Dendritic cell treated with granulocyte-macrophage colony-stimulating factor and Interleukin-4, amounts not matched to agents 40 ng/mL and 50 ng/mL, for 4 days (primary cell): ENCODE data around the gene SEMA4B.

Experiments
- H3K27ac Mint-ChIP-seq: one replicate; pipeline ENCODE4 v1.8.0; 2022; ENCODE audit warnings: mild to moderate bottlenecking, mixed read lengths
- H3K27me3 Mint-ChIP-seq: one replicate; pipeline ENCODE4 v1.8.0; 2022; ENCODE audit warnings: mild to moderate bottlenecking, mixed read lengths
- H3K36me3 Mint-ChIP-seq: one replicate; pipeline ENCODE4 v1.8.0; 2022; ENCODE audit warnings: low read depth, mixed read lengths
- H3K4me1 Mint-ChIP-seq: one replicate; pipeline ENCODE4 v1.8.0; 2022; ENCODE audit warnings: low read depth, mixed read lengths
- H3K4me3 Mint-ChIP-seq: one replicate; pipeline ENCODE4 v1.8.0; 2022; ENCODE audit warnings: mild to moderate bottlenecking, moderate library complexity, mixed read lengths
- H3K9me3 Mint-ChIP-seq: one replicate; pipeline ENCODE4 v1.8.0; 2022; ENCODE audit warnings: mixed read lengths
- intact Hi-C: fragments of 100-400 bp; cut with micrococcal nuclease; formaldehyde crosslinking; loops from one replicate; pipeline ENCODE4 v1.15.0; 2022

SEMA4B gene

DNA sequence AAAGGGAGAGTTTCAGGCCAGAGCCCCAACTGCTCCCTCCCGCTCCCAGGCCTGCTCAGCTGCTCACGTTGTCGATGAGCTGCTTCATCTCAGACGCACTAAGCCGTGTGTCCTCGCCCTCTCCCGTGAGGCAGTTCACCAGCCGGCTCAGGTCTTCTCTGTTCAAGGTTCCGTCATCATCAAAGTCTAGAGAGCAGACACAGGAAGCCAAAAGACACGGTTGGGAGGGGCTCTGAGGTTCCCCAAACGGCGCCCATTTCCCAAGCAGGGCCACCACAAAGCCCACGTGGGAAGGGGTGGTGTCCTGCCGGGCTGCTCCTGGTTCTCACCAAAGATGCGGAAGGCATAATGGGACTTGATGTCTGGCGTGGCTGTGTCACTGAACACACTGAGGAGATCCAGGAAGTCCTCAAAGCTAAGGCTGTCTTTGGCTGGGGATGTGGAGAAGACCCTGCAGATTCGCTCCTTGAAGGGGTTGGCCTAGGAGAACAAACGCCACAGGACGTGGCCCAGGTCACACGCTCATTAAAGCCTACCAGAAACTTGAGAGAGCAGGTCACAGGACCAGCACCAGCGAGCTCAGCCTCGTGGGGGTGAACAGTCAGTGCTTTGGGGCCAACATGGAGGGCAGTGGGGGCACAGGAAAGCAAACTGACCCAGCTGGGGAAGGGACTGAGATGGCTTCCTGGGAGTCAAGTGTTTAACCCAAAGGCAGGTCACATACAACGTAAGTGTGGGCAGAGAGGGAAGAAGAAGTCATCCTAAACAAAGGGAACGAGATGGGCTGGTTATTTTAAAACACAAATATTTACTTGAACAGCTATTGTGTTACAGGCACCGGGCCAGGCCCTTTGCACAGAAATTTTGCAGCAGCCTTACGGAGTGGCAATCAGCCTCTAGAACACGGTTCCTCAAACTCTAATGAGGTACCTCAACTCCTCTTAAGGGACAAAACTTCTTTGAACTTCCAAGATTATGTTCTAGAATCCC is 30.2 kb downstream of the SEMA4B start:
- Mint-ChIP-seq H3K27me3 (no peaks in the 10 kb centered on the region), H3K27ac (peak overlapping the region; percentile 83), H3K9me3 (no peaks in the 10 kb centered on the region), H3K36me3 (peaks cover 63% of the 10 kb centered on the region), H3K4me3 (peak overlapping the region; percentile 51), H3K4me1 (peaks cover 53% of the 10 kb centered on the region)
- intact Hi-C loops = no loop called here

- Mint-ChIP-seq H3K27ac (peak overlapping the region; percentile 83), H3K4me1 (peaks cover 53% of the 10 kb centered on the region), H3K9me3 (no peaks in the 10 kb centered on the region), H3K27me3 (no peaks in the 10 kb centered on the region), H3K36me3 (peaks cover 65% of the 10 kb centered on the region), H3K4me3 (peak overlapping the region; percentile 79)
- intact Hi-C loops = no loop called here
Observed at GRCh38 chr15:90232196-90232595, 31.1 kb downstream of the SEMA4B start.

DNA sequence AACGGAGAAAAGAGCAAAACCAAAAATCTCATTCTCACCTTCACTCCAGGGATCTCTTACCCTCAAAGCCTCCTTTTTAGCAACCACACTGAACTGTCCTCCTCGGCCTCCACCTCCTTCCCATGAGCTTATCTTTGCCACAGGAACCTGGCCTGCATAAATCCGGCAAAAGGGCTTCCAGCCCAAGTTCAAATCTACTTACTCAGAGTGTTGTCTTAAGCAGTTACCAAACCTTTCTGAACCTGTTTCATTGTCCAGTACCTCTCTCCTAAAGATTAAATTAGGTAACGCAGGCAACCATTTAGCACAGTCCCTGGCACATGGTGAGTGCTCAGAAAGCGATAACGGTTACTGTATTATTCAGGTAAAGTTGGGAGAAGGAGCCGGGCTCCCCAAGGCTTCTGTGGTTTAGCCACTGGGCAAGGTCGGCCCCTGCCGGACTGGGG is 31.8 kb downstream of the SEMA4B start:
- H3K27ac Mint-ChIP-seq = peak overlapping the region; percentile 83
- intact Hi-C loops = no loop called here
- peaks cover 65% of the 10 kb centered on the region for H3K36me3 Mint-ChIP-seq
- H3K27me3 Mint-ChIP-seq = no peaks in the 10 kb centered on the region
- peaks cover 53% of the 10 kb centered on the region for H3K4me1 Mint-ChIP-seq
- peak overlapping the region; percentile 79 for H3K4me3 Mint-ChIP-seq
- no peaks in the 10 kb centered on the region for H3K9me3 Mint-ChIP-seq

- H3K36me3 Mint-ChIP-seq = peaks cover 65% of the 10 kb centered on the region
- H3K9me3 Mint-ChIP-seq = no peaks in the 10 kb centered on the region
- H3K27ac Mint-ChIP-seq = peak within 1 kb of the TSS; percentile 83
- H3K4me3 Mint-ChIP-seq = peak within 1 kb of the TSS; percentile 79
- H3K27me3 Mint-ChIP-seq = no peaks in the 10 kb centered on the region
- peaks cover 53% of the 10 kb centered on the region for H3K4me1 Mint-ChIP-seq
- intact Hi-C loops = loop anchor here (1.0 to 2.0 kb wide), 2 partner anchors 16 to 31 kb away; partner anchors contain the start of genes NGRN and TTLL13
Observed at GRCh38 chr15:90233387-90234095, 32.4 kb downstream of the SEMA4B start, which contains the start of gene CIB1. TSS of gene CIB1 (minus strand) at chr15:90233941. CDS start at chr15:90233885, 56 bp downstream.

DNA sequence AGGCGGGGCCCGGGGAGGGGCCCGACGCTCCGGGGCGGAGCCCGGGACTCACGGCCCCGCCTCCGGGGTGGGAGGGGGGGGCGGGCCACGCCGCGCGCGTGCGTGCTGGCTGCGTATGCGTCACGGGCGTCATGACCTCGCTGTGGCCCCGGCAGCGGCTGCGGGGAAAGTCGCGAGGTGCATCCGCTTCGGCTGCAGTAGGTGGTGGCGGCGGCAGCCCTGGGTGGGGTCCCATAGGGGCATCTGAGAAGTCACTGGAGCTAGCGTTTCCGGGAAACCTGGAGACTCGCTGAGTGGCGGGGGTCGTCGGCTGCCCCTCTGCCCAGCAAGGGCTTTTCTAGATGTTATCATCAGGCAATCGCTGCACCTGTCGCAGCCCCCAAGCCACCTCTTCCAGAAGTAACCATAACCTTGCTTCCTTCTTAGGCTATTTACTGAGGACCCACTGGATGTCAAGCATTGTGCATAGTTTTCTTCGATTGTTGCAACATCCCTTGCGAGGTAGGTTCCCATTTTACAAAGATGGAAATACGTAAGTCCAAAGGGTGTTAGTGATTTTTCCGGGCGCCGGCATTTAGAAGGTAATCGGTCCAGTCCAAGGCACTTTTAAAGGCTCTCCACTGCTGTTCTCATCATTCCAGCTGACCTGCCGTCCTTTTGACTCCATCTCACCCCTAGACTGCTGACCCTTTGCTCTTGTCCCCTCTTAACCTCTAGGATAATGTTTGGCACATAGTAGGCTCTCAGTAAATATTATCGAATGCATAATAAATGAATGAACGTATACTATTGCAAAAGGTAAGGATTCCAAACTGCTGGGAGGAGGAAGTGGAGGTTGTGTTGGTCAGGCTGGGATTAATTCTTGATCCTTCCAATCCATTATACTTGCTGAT is 33.2 kb downstream of the SEMA4B start, which contains the start of gene GDPGP1:
Gene GDPGP1 (plus strand): TSS at position 114 of the 893 bp plus-strand sequence. CDS start 6,700 bp downstream, outside the sequence.
- intact Hi-C loops = loop anchor here (1.0 to 2.0 kb wide), 2 partner anchors 15 to 30 kb away; partner anchors contain the start of genes NGRN and TTLL13
- peak within 1 kb of the TSS; percentile 83 for H3K27ac Mint-ChIP-seq
- no peaks in the 10 kb centered on the region for H3K27me3 Mint-ChIP-seq
- peaks cover 49% of the 10 kb centered on the region for H3K4me1 Mint-ChIP-seq
- H3K4me3 Mint-ChIP-seq = peak within 1 kb of the TSS; percentile 79
- H3K9me3 Mint-ChIP-seq = no peaks in the 10 kb centered on the region
- H3K36me3 Mint-ChIP-seq = peaks cover 65% of the 10 kb centered on the region

DNA sequence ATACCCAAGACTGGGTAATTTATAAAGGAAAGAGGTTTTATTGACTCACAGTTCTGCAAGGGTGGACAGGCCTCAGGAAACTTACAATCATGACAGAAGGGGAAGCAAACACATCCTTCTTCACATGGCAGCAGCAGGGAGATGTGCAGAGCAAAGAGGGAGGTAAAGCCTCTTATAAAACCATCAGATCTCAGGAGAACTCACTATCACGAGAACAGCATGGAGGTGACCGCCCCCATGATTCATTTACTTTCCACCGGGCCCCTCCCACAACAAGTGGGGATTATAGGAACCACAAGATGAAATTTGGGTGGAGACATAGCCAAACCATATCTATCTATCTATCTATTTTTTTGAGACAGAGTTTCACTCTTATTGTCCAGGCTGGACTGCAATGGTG is 38.2 kb downstream of the SEMA4B start:
- Mint-ChIP-seq H3K9me3 (no peaks in the 10 kb centered on the region), H3K27me3 (no peaks in the 10 kb centered on the region), H3K36me3 (peaks cover 53% of the 10 kb centered on the region), H3K4me3 (no peak overlapping the region), H3K27ac (no peak overlapping the region), H3K4me1 (peaks cover 14% of the 10 kb centered on the region)
- intact Hi-C loops = no loop called here

GRCh38 chr15:90240856-90241255 is 39.7 kb downstream of the SEMA4B start:
- Mint-ChIP-seq H3K4me1 (peaks cover 6% of the 10 kb centered on the region), H3K4me3 (no peak overlapping the region), H3K27me3 (no peaks in the 10 kb centered on the region), H3K36me3 (peaks cover 53% of the 10 kb centered on the region), H3K9me3 (no peaks in the 10 kb centered on the region), H3K27ac (no peak overlapping the region)
- intact Hi-C loops = no loop called here

DNA sequence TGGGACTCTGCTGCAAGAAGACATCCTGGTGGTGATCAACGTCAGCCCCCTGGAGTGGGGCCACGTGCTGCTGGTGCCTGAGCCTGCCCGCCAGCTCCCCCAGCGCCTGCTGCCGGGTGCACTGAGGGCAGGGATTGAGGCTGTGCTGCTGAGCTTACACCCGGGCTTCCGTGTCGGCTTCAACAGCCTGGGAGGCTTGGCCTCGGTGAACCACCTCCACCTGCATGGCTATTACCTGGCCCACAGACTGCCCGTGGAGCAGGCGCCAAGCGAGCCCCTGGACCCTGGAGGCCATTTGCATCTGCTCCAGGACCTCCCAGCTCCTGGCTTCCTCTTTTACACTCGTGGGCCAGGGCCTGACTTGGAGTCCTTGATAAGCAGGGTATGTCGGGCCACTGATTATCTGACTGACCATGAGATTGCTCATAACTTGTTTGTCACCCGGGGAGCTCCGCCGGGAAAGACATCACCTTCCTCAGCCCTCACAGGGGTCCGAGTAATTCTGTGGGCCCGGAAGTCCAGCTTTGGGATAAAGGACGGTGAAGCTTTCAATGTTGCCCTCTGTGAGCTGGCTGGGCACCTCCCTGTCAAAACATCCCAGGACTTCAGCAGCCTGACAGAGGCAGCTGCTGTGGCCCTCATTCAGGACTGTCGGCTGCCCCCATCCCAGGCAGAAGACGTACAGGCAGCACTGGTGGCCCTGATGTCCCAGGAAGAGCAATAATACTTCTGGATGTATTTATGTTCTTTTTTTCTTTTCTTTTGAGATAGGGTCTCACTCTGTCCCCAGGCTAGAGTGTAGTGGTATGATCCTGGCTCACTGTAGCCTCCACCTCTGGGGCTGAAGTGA is 40.4 kb downstream of the SEMA4B start:
- intact Hi-C loops = no loop called here

GRCh38 chr15:90243943-90244639 is 43.0 kb downstream of the SEMA4B start:
- H3K4me3 Mint-ChIP-seq = no peak overlapping the region
- H3K27me3 Mint-ChIP-seq = no peaks in the 10 kb centered on the region
- peaks cover 12% of the 10 kb centered on the region for H3K4me1 Mint-ChIP-seq
- H3K27ac Mint-ChIP-seq = no peak overlapping the region
- intact Hi-C loops = no loop called here
- H3K36me3 Mint-ChIP-seq = peaks cover 22% of the 10 kb centered on the region
- H3K9me3 Mint-ChIP-seq = no peaks in the 10 kb centered on the region

More for the DNA sequence above, 40.4 kb downstream of the SEMA4B start:
- Mint-ChIP-seq H3K27me3 (no peaks in the 10 kb centered on the region), H3K4me1 (peaks cover 6% of the 10 kb centered on the region), H3K36me3 (peaks cover 47% of the 10 kb centered on the region), H3K4me3 (no peak overlapping the region), H3K9me3 (no peaks in the 10 kb centered on the region), H3K27ac (no peak overlapping the region)

GRCh38 chr15:90248789-90249202 is 47.7 kb downstream of the SEMA4B start:
- Mint-ChIP-seq H3K27ac (no peak overlapping the region), H3K4me3 (peak overlapping the region; percentile 77), H3K36me3 (no peaks in the 10 kb centered on the region), H3K4me1 (peaks cover 25% of the 10 kb centered on the region), H3K27me3 (peaks cover 12% of the 10 kb centered on the region), H3K9me3 (no peaks in the 10 kb centered on the region)
- intact Hi-C loops = loop anchor here (1.0 to 2.0 kb wide), 2 partner anchors 14 to 16 kb away; partner anchors contain the start of genes GDPGP1 and NGRN

GRCh38 chr15:90249203-90249863 is 48.2 kb downstream of the SEMA4B start, which contains the start of gene TTLL13:
TSS of gene TTLL13 (plus strand) at chr15:90249556. CDS start at chr15:90250631, 1,075 bp downstream.
- Mint-ChIP-seq H3K27ac (peak within 1 kb of the TSS; percentile 47), H3K9me3 (no peaks in the 10 kb centered on the region), H3K4me1 (peaks cover 20% of the 10 kb centered on the region), H3K27me3 (peaks cover 12% of the 10 kb centered on the region), H3K36me3 (no peaks in the 10 kb centered on the region), H3K4me3 (peak within 1 kb of the TSS; percentile 77)
- intact Hi-C loops = loop anchor here (1.0 to 2.0 kb wide), 2 partner anchors 15 kb away; partner anchors contain the start of genes GDPGP1 and NGRN
